GM23248 (cell line): ENCODE results near the gene CYBB.
"Not testable (repeated sequence)": the region's sequence is repeated elsewhere in the genome, so short reads cannot be mapped to it uniquely, and the experiment has no call there.

Experiments
- EZH2 ChIP-seq: fragments of 200-600 bp; sonication (generic); IDR thresholded peaks from 2 replicates; pipeline ENCODE4 v1.6.1; 2018; ENCODE audit warnings: antibody characterized with exemption, mild to moderate bottlenecking; ENCODE audit not compliant: insufficient read depth, poor library complexity, severe bottlenecking
- EZH2phosphoT487 ChIP-seq: fragments of 200-600 bp; sonication (generic); IDR thresholded peaks from 2 replicates; pipeline ENCODE4 v1.6.1; 2018; ENCODE audit warnings: antibody characterized with exemption, moderate library complexity, mild to moderate bottlenecking, low read depth; ENCODE audit not compliant: insufficient read depth

- not testable (repeated sequence) for TF ChIP-seq EZH2phosphoT487, EZH2
Observed at GRCh38 chrX:37768866-37769265, 11.0 kb upstream of the CYBB start.
